GM23338 (cell line): ENCODE data around the gene ST6GALNAC3. TPM values are rescaled to one million over a fixed set of nuclear protein-coding genes. Genes with fewer than 3 reads are reported as not detected.

ENCODE experiments used
- ATAC-seq: fragments of 200-7000 bp; cut with Tn5 transposase; 3 replicates; pipeline ENCODE4 v1.9.1; 2020
- DNase-seq: peaks from one replicate; pipeline ENCODE4 v3.0.0-alpha.2; 2015; ENCODE audit warnings: low spot score
- H2AFZ ChIP-seq: fragments of 200-600 bp; sonication (generic); 2 replicates; pipeline ENCODE4 v1.8.0; 2016; ENCODE audit warnings: antibody characterized with exemption, mild to moderate bottlenecking, moderate library complexity
- H3F3A ChIP-seq: fragments of 200-600 bp; sonication (generic); replicated peaks from 2 replicates; pipeline ENCODE4 v1.8.0; 2017; ENCODE audit warnings: antibody characterized with exemption, mixed run types, low read depth
- H3K27ac ChIP-seq: fragments of 200-600 bp; sonication (generic); 2 replicates; pipeline ENCODE4 v1.6.1; 2016; ENCODE audit warnings: low read depth
- H3K27me3 ChIP-seq: fragments of 200-600 bp; sonication (generic); 2 replicates; pipeline ENCODE4 v1.8.0; 2016; ENCODE audit warnings: mild to moderate bottlenecking, mixed run types, moderate library complexity; ENCODE audit not compliant: insufficient read depth
- H3K36me3 ChIP-seq: fragments of 200-600 bp; sonication (generic); 2 replicates; pipeline ENCODE4 v1.8.0; 2016; ENCODE audit warnings: mild to moderate bottlenecking; ENCODE audit not compliant: insufficient read depth
- H3K4me1 ChIP-seq: fragments of 200-600 bp; sonication (generic); 2 replicates; pipeline ENCODE4 v1.8.0; 2016; ENCODE audit warnings: mild to moderate bottlenecking, moderate library complexity; ENCODE audit not compliant: insufficient read depth
- H3K4me2 ChIP-seq: fragments of 200-600 bp; sonication (generic); 2 replicates; pipeline ENCODE4 v1.7.1; 2017; ENCODE audit warnings: mixed run types
- H3K4me3 ChIP-seq: fragments of 200-600 bp; sonication (generic); 2 replicates; pipeline ENCODE4 v1.6.1; 2016; ENCODE audit warnings: mixed run types
- H3K79me2 ChIP-seq: fragments of 200-600 bp; sonication (generic); replicated peaks from 2 replicates; pipeline ENCODE4 v1.8.0; 2017; ENCODE audit warnings: mild to moderate bottlenecking; ENCODE audit not compliant: insufficient read depth
- H3K9me2 ChIP-seq: fragments of 200-600 bp; sonication (generic); 2 replicates; pipeline ENCODE4 v1.8.0; 2017; ENCODE audit not compliant: insufficient read depth
- H4K20me1 ChIP-seq: fragments of 200-600 bp; sonication (generic); replicated peaks from 2 replicates; pipeline ENCODE4 v1.8.0; 2017; ENCODE audit warnings: mild to moderate bottlenecking; ENCODE audit not compliant: insufficient read depth
- H3K27ac Mint-ChIP-seq: 2 replicates; pipeline ENCODE4 v1.8.0; 2020; ENCODE audit warnings: inconsistent platforms, mild to moderate bottlenecking, moderate library complexity, mixed read lengths
- H3K27me3 Mint-ChIP-seq: 3 replicates; pipeline ENCODE4 v1.8.0; 2022; ENCODE audit warnings: low read depth, mild to moderate bottlenecking, moderate library complexity, mixed read lengths, inconsistent platforms; ENCODE audit not compliant: insufficient read depth, poor library complexity
- H3K36me3 Mint-ChIP-seq: 3 replicates; pipeline ENCODE4 v1.8.0; 2021; ENCODE audit warnings: low read depth, mild to moderate bottlenecking, inconsistent platforms, moderate library complexity, mixed read lengths
- H3K4me1 Mint-ChIP-seq: 3 replicates; pipeline ENCODE4 v1.8.0; 2020; ENCODE audit warnings: mild to moderate bottlenecking, inconsistent platforms, mixed read lengths
- H3K4me3 Mint-ChIP-seq: 3 replicates; pipeline ENCODE4 v1.8.0; 2021; ENCODE audit warnings: moderate library complexity, mild to moderate bottlenecking, inconsistent platforms, mixed read lengths
- H3K9me3 Mint-ChIP-seq: 3 replicates; pipeline ENCODE4 v1.8.0; 2020; ENCODE audit warnings: moderate library complexity, mild to moderate bottlenecking, inconsistent platforms, mixed read lengths
- CREB1 ChIP-seq: fragments of 250-450 bp; sonication (Bioruptor Pico); IDR thresholded peaks from 2 replicates; pipeline ENCODE4 v1.5.0; 2020; ENCODE audit warnings: low read depth, mild to moderate bottlenecking, moderate library complexity
- EZH2 ChIP-seq: fragments of 200-600 bp; sonication (generic); IDR thresholded peaks from one replicate; pipeline ENCODE4 v1.8.0; 2017; ENCODE audit warnings: antibody characterized with exemption, mild to moderate bottlenecking, low read depth; ENCODE audit not compliant: unreplicated experiment
- EZH2phosphoT487 ChIP-seq: fragments of 200-600 bp; sonication (generic); IDR thresholded peaks from one replicate; pipeline ENCODE4 v1.8.1; 2018; ENCODE audit warnings: antibody characterized with exemption; ENCODE audit not compliant: unreplicated experiment
- JUNB ChIP-seq: IDR thresholded peaks from one replicate; pipeline ENCODE4 v1.6.1; 2016; ENCODE audit warnings: antibody characterized with exemption; ENCODE audit not compliant: unreplicated experiment
- NANOG ChIP-seq: IDR thresholded peaks from 2 replicates; pipeline ENCODE4 v1.6.1; 2016; ENCODE audit warnings: antibody characterized with exemption, borderline replicate concordance
- POLR2AphosphoS5 ChIP-seq: IDR thresholded peaks from 2 replicates; pipeline ENCODE4 v1.6.1; 2016; ENCODE audit warnings: antibody characterized with exemption, low read depth
- STAT1 ChIP-seq: IDR thresholded peaks from one replicate; pipeline ENCODE4 v1.6.1; 2016; ENCODE audit warnings: antibody characterized with exemption; ENCODE audit not compliant: unreplicated experiment
- ZNF114 ChIP-seq: fragments of 250-450 bp; sonication (Bioruptor Pico); IDR thresholded peaks from 2 replicates; pipeline ENCODE4 v1.5.0; 2020; ENCODE audit warnings: mild to moderate bottlenecking, moderate library complexity
- ZNF331 ChIP-seq: fragments of 250-450 bp; sonication (Bioruptor Pico); IDR thresholded peaks from 2 replicates; pipeline ENCODE4 v1.5.0; 2020; ENCODE audit warnings: low read depth, mild to moderate bottlenecking, moderate library complexity
- polyA plus RNA-seq: library from polyadenylated mRNA; unstranded; fragments of >200 nt; fragmentation: Nextera tagmentation; extraction: Ambion mirVana; gene quantifications from 2 replicates; pipeline ENCODE4 v1.2.1, GENCODE V29; 2016
- total RNA-seq: library from RNA; depleted of rRNA; stranded (reverse); fragments of >200 nt; shearing (Covaris generic); gene quantifications from 2 replicates; pipeline ENCODE4 v1.2.3, GENCODE V29; 2014
- TF ChIP-seq, protein P1 (sequence below): IDR thresholded peaks from one replicate; pipeline ENCODE4 v1.6.1; 2018; ENCODE audit warnings: antibody characterized with exemption; ENCODE audit not compliant: unreplicated experiment
- TF ChIP-seq, protein P2 (sequence below), 2 experiments: fragments of 200-600 bp in 1 of 2; sonication (generic) in 1 of 2; conservative IDR thresholded peaks; 2 replicates each; pipeline versions ENCODE4 v1.5.1 to v1.6.1; 2016 to 2017; ENCODE audit warnings: antibody characterized with exemption in 2 of 2, low read depth in 2 of 2, mild to moderate bottlenecking in 2 of 2, moderate library complexity in 1 of 2
- TF ChIP-seq, protein P3 (sequence below): fragments of 250-450 bp; sonication (Bioruptor Pico); IDR thresholded peaks from 2 replicates; pipeline ENCODE4 v1.5.0; 2020; ENCODE audit warnings: mild to moderate bottlenecking, moderate library complexity
- TF ChIP-seq, protein P4 (sequence below): IDR thresholded peaks from 2 replicates; pipeline ENCODE4 v1.6.1; 2016; ENCODE audit warnings: antibody characterized with exemption

ST6GALNAC3 gene
- total and polyA plus RNA-seq, 2 experiments from 2014 or later = 4.7 to 11.6 TPM

DNA sequence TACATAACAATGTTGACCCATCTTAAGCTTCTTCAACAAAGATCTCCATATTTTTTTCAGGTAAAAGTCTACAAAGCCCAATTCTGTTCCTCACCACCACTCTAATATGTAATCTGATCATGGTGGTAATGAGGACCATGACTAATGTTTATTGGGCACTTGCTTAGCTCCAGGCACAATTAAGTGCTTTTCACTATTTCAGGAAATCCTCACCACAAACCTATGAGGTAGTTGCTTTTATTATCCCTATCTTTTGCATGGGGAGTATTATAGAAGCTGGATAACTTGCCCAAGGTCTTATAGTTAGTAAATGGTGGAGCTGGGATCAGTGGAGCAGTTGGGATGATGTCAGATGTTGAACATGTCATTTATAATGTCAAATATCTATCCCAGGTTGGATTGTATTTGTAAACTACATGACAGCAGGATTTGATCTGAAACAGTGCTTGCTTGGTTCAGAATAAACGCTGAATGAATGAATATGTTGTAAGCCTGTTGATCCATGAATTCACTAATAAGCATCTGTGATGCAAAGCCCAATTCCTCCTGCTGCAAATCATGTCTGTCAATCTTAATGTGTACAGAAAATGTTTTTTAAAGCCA, 509.4 kb downstream of the ST6GALNAC3 start:
- Mint-ChIP-seq H3K27ac (peak overlapping the region; percentile 16; the same call in 1 of the 2 replicates), H3K4me3 (no peak overlapping the region), H3K9me3 (no peaks in the 10 kb centered on the region), H3K27me3 (no peaks in the 10 kb centered on the region), H3K36me3 (no peaks in the 10 kb centered on the region; the same call in 2 of the 3 replicates), H3K4me1 (peaks cover 42% of the 10 kb centered on the region)
- H3K36me3 ChIP-seq = no peaks in the 10 kb centered on the region
- no peaks in the 10 kb centered on the region for H3F3A ChIP-seq
- H3K27me3 ChIP-seq = no peaks in the 10 kb centered on the region
- ATAC-seq = no peak
- H3K9me2 ChIP-seq = peaks cover 6% of the 10 kb centered on the region; the same call in 1 of the 2 replicates
- TF ChIP-seq, protein P1, sequence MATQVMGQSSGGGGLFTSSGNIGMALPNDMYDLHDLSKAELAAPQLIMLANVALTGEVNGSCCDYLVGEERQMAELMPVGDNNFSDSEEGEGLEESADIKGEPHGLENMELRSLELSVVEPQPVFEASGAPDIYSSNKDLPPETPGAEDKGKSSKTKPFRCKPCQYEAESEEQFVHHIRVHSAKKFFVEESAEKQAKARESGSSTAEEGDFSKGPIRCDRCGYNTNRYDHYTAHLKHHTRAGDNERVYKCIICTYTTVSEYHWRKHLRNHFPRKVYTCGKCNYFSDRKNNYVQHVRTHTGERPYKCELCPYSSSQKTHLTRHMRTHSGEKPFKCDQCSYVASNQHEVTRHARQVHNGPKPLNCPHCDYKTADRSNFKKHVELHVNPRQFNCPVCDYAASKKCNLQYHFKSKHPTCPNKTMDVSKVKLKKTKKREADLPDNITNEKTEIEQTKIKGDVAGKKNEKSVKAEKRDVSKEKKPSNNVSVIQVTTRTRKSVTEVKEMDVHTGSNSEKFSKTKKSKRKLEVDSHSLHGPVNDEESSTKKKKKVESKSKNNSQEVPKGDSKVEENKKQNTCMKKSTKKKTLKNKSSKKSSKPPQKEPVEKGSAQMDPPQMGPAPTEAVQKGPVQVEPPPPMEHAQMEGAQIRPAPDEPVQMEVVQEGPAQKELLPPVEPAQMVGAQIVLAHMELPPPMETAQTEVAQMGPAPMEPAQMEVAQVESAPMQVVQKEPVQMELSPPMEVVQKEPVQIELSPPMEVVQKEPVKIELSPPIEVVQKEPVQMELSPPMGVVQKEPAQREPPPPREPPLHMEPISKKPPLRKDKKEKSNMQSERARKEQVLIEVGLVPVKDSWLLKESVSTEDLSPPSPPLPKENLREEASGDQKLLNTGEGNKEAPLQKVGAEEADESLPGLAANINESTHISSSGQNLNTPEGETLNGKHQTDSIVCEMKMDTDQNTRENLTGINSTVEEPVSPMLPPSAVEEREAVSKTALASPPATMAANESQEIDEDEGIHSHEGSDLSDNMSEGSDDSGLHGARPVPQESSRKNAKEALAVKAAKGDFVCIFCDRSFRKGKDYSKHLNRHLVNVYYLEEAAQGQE = no peak
- TF ChIP-seq ZNF331 (CRISPR knock-in tag) = no peak
- no peak for TF ChIP-seq STAT1
- TF ChIP-seq, protein P2, sequence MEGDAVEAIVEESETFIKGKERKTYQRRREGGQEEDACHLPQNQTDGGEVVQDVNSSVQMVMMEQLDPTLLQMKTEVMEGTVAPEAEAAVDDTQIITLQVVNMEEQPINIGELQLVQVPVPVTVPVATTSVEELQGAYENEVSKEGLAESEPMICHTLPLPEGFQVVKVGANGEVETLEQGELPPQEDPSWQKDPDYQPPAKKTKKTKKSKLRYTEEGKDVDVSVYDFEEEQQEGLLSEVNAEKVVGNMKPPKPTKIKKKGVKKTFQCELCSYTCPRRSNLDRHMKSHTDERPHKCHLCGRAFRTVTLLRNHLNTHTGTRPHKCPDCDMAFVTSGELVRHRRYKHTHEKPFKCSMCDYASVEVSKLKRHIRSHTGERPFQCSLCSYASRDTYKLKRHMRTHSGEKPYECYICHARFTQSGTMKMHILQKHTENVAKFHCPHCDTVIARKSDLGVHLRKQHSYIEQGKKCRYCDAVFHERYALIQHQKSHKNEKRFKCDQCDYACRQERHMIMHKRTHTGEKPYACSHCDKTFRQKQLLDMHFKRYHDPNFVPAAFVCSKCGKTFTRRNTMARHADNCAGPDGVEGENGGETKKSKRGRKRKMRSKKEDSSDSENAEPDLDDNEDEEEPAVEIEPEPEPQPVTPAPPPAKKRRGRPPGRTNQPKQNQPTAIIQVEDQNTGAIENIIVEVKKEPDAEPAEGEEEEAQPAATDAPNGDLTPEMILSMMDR (conservative IDR thresholded peaks at IDR 0.05; ENCODE audit: low read depth in 2 of 2) = no peak
- TF ChIP-seq, protein P3, sequence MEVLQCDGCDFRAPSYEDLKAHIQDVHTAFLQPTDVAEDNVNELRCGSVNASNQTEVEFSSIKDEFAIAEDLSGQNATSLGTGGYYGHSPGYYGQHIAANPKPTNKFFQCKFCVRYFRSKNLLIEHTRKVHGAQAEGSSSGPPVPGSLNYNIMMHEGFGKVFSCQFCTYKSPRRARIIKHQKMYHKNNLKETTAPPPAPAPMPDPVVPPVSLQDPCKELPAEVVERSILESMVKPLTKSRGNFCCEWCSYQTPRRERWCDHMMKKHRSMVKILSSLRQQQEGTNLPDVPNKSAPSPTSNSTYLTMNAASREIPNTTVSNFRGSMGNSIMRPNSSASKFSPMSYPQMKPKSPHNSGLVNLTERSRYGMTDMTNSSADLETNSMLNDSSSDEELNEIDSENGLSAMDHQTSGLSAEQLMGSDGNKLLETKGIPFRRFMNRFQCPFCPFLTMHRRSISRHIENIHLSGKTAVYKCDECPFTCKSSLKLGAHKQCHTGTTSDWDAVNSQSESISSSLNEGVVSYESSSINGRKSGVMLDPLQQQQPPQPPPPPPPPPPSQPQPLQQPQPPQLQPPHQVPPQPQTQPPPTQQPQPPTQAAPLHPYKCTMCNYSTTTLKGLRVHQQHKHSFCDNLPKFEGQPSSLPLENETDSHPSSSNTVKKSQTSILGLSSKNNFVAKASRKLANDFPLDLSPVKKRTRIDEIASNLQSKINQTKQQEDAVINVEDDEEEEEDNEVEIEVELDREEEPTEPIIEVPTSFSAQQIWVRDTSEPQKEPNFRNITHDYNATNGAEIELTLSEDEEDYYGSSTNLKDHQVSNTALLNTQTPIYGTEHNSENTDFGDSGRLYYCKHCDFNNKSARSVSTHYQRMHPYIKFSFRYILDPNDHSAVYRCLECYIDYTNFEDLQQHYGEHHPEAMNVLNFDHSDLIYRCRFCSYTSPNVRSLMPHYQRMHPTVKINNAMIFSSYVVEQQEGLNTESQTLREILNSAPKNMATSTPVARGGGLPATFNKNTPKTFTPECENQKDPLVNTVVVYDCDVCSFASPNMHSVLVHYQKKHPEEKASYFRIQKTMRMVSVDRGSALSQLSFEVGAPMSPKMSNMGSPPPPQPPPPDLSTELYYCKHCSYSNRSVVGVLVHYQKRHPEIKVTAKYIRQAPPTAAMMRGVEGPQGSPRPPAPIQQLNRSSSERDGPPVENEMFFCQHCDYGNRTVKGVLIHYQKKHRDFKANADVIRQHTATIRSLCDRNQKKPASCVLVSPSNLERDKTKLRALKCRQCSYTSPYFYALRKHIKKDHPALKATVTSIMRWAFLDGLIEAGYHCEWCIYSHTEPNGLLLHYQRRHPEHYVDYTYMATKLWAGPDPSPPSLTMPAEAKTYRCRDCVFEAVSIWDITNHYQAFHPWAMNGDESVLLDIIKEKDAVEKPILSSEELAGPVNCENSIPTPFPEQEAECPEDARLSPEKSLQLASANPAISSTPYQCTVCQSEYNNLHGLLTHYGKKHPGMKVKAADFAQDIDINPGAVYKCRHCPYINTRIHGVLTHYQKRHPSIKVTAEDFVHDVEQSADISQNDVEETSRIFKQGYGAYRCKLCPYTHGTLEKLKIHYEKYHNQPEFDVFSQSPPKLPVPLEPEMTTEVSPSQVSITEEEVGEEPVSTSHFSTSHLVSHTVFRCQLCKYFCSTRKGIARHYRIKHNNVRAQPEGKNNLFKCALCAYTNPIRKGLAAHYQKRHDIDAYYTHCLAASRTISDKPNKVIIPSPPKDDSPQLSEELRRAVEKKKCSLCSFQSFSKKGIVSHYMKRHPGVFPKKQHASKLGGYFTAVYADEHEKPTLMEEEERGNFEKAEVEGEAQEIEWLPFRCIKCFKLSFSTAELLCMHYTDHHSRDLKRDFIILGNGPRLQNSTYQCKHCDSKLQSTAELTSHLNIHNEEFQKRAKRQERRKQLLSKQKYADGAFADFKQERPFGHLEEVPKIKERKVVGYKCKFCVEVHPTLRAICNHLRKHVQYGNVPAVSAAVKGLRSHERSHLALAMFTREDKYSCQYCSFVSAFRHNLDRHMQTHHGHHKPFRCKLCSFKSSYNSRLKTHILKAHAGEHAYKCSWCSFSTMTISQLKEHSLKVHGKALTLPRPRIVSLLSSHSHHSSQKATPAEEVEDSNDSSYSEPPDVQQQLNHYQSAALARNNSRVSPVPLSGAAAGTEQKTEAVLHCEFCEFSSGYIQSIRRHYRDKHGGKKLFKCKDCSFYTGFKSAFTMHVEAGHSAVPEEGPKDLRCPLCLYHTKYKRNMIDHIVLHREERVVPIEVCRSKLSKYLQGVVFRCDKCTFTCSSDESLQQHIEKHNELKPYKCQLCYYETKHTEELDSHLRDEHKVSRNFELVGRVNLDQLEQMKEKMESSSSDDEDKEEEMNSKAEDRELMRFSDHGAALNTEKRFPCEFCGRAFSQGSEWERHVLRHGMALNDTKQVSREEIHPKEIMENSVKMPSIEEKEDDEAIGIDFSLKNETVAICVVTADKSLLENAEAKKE (CRISPR knock-in tag) = no peak
- no peak for TF ChIP-seq NANOG
- no peak for TF ChIP-seq JUNB
- no peak for TF ChIP-seq ZNF114 (CRISPR knock-in tag)
- TF ChIP-seq, protein P4, sequence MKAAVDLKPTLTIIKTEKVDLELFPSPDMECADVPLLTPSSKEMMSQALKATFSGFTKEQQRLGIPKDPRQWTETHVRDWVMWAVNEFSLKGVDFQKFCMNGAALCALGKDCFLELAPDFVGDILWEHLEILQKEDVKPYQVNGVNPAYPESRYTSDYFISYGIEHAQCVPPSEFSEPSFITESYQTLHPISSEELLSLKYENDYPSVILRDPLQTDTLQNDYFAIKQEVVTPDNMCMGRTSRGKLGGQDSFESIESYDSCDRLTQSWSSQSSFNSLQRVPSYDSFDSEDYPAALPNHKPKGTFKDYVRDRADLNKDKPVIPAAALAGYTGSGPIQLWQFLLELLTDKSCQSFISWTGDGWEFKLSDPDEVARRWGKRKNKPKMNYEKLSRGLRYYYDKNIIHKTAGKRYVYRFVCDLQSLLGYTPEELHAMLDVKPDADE = no peak
- TF ChIP-seq EZH2phosphoT487 = no peak
- no peak for TF ChIP-seq CREB1 (CRISPR knock-in tag)
- no peak for TF ChIP-seq EZH2
- TF ChIP-seq POLR2AphosphoS5 = no peak
- no peak overlapping the region for H3K27ac ChIP-seq
- H3K4me3 ChIP-seq = no peak overlapping the region
- no peaks in the 10 kb centered on the region for H4K20me1 ChIP-seq
- no peak for DNase-seq
- H2AFZ ChIP-seq = no peak overlapping the region
- no peaks in the 10 kb centered on the region for H3K79me2 ChIP-seq
- peaks cover 30% of the 10 kb centered on the region for H3K4me1 ChIP-seq
- 0 out of 2 replicates have a peak overlapping the region, but pooled peaks have one; percentile 2 for H3K4me2 ChIP-seq
